ENCODE measurements around the gene PLEKHA8.

DNA sequence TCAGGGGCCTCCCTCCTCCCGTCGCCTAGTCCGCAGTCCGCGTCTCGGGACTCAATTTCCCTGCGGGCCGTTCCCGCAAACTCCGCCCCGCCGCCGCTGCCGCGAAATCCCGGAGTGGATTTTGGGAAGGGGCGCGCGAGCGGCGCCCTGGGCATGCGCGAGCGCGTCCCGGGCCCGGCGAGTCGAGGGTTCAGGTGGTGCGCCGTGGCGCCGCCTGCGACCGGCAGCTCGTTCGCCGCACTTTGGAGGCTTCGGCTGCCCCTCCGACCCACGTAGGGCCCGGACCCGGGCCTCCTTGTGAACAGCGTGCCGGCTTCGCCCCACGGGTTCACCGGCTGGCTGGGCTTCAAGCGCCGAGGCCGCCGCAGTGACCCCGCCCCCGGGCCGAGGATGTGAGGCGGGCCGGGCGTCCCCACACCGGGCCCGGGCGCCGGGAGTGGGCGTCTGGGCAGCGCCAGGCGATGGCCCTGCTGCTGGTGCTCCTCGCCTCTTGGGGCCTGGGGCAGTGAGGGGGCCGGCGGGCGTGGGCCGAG is at the start of gene PLEKHA8:
- TF ChIP-seq, protein P1, sequence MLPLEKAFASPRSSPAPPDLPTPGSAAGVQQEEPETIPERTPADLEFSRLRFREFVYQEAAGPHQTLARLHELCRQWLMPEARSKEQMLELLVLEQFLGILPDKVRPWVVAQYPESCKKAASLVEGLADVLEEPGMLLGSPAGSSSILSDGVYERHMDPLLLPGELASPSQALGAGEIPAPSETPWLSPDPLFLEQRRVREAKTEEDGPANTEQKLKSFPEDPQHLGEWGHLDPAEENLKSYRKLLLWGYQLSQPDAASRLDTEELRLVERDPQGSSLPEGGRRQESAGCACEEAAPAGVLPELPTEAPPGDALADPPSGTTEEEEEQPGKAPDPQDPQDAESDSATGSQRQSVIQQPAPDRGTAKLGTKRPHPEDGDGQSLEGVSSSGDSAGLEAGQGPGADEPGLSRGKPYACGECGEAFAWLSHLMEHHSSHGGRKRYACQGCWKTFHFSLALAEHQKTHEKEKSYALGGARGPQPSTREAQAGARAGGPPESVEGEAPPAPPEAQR (CRISPR knock-in tag; IDR thresholded peaks at IDR 0.05), result no peak
- TF ChIP-seq, protein P2, sequence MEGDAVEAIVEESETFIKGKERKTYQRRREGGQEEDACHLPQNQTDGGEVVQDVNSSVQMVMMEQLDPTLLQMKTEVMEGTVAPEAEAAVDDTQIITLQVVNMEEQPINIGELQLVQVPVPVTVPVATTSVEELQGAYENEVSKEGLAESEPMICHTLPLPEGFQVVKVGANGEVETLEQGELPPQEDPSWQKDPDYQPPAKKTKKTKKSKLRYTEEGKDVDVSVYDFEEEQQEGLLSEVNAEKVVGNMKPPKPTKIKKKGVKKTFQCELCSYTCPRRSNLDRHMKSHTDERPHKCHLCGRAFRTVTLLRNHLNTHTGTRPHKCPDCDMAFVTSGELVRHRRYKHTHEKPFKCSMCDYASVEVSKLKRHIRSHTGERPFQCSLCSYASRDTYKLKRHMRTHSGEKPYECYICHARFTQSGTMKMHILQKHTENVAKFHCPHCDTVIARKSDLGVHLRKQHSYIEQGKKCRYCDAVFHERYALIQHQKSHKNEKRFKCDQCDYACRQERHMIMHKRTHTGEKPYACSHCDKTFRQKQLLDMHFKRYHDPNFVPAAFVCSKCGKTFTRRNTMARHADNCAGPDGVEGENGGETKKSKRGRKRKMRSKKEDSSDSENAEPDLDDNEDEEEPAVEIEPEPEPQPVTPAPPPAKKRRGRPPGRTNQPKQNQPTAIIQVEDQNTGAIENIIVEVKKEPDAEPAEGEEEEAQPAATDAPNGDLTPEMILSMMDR (IDR thresholded peaks at IDR 0.05), result no peak
- peak; percentile 38; the same call in 1 of the 2 replicates for TF ChIP-seq ESRRA (CRISPR knock-in tag; IDR thresholded peaks at IDR 0.05; ENCODE audit: borderline replicate concordance)
- TF ChIP-seq, protein P3, sequence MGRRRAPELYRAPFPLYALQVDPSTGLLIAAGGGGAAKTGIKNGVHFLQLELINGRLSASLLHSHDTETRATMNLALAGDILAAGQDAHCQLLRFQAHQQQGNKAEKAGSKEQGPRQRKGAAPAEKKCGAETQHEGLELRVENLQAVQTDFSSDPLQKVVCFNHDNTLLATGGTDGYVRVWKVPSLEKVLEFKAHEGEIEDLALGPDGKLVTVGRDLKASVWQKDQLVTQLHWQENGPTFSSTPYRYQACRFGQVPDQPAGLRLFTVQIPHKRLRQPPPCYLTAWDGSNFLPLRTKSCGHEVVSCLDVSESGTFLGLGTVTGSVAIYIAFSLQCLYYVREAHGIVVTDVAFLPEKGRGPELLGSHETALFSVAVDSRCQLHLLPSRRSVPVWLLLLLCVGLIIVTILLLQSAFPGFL (CRISPR knock-in tag; IDR thresholded peaks at IDR 0.05; ENCODE audit: borderline replicate concordance), result no peak
- TF ChIP-seq OVOL2 (CRISPR knock-in tag; IDR thresholded peaks at IDR 0.05; ENCODE audit: borderline replicate concordance), result no peak
- TF ChIP-seq CREB1 (CRISPR knock-in tag; IDR thresholded peaks at IDR 0.05), result no peak
- TF ChIP-seq, protein P4, sequence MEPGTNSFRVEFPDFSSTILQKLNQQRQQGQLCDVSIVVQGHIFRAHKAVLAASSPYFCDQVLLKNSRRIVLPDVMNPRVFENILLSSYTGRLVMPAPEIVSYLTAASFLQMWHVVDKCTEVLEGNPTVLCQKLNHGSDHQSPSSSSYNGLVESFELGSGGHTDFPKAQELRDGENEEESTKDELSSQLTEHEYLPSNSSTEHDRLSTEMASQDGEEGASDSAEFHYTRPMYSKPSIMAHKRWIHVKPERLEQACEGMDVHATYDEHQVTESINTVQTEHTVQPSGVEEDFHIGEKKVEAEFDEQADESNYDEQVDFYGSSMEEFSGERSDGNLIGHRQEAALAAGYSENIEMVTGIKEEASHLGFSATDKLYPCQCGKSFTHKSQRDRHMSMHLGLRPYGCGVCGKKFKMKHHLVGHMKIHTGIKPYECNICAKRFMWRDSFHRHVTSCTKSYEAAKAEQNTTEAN (CRISPR knock-in tag; IDR thresholded peaks at IDR 0.05), result no peak
- peak; percentile 69 for TF ChIP-seq CREM (CRISPR knock-in tag; IDR thresholded peaks at IDR 0.05)
- 0 out of 2 replicates have a peak, but pooled peaks have one; percentile 75 for TF ChIP-seq RELA (CRISPR knock-in tag; IDR thresholded peaks at IDR 0.05; ENCODE audit: borderline replicate concordance)
- no peak for TF ChIP-seq FOXJ3 (CRISPR knock-in tag; IDR thresholded peaks at IDR 0.05; ENCODE audit: borderline replicate concordance)
- TF ChIP-seq, protein P5, sequence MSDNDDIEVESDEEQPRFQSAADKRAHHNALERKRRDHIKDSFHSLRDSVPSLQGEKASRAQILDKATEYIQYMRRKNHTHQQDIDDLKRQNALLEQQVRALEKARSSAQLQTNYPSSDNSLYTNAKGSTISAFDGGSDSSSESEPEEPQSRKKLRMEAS (CRISPR knock-in tag; IDR thresholded peaks at IDR 0.05), result no peak
